Measurements from ENCODE around the gene RAB11FIP5.
A peak's percentile ranks its signal among the peaks of the same experiment; 100 is the strongest.

Gene RAB11FIP5

DNA sequence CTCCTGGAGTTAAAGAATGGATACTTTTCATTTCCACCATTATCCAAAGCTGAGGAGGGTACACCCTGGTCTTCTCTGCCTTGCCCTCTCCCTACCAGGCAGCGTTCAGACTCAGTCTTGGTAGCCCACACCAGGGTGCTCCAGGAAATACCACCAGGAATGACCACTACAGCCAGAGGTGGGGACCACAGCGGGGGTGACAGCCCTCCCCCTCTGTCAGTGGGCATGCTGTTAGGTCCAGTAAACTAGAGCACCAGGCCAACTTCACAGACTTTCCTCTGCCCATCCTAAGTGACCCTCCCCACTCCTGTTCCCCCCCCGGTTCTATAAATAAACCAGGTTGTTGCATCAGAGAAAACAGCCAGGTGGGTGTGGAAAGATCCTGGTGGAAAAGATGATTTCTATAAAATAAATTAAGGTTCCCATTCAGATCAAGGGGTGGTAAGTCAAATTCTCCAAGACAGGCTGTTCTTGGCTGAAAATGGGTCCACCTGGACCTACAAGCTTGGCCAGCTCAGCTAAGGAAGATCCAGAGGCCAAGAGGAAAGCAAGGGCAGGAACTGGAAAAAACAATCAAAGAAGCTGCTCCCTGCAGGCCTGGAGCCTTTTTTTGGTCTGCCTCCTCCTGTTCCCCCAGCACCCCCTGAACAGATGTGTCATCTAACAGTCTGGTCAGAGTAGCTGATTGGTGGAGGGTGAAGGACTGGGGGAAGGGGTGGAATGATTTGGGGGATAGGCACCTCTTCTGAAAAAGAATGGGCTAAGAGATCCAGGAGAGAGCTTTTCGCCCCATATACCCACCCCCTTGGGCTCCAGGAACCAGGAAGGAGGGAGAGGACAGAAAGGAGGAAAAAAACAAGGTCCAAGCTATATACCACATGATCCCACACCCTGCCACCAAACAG, 2.3 kb downstream of the RAB11FIP5 start:
- in situ Hi-C loops (cut with HindIII; ENCODE audit: low sequenced_read_pairs): no loop called here
- peak overlapping the region; percentile 63 for H3K4me3 ChIP-seq (ENCODE audit: low read depth, low read length)
- peak; percentile 33 for DNase-seq (ENCODE audit: low read depth, low spot score)
- TF ChIP-seq, protein P1, sequence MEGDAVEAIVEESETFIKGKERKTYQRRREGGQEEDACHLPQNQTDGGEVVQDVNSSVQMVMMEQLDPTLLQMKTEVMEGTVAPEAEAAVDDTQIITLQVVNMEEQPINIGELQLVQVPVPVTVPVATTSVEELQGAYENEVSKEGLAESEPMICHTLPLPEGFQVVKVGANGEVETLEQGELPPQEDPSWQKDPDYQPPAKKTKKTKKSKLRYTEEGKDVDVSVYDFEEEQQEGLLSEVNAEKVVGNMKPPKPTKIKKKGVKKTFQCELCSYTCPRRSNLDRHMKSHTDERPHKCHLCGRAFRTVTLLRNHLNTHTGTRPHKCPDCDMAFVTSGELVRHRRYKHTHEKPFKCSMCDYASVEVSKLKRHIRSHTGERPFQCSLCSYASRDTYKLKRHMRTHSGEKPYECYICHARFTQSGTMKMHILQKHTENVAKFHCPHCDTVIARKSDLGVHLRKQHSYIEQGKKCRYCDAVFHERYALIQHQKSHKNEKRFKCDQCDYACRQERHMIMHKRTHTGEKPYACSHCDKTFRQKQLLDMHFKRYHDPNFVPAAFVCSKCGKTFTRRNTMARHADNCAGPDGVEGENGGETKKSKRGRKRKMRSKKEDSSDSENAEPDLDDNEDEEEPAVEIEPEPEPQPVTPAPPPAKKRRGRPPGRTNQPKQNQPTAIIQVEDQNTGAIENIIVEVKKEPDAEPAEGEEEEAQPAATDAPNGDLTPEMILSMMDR (IDR thresholded peaks at IDR 0.05; ENCODE audit: low read depth, low read length): no peak

- in situ Hi-C loops (cut with HindIII; ENCODE audit: low sequenced_read_pairs): no loop called here
- no peak for DNase-seq (ENCODE audit: low read depth, low spot score)
- no peak overlapping the region for H3K4me3 ChIP-seq (ENCODE audit: low read depth, low read length)
- TF ChIP-seq, protein P1 (IDR thresholded peaks at IDR 0.05; ENCODE audit: low read depth, low read length): no peak
Observed at GRCh38 chr2:73109431-73110167, 3.1 kb downstream of the RAB11FIP5 start.

GRCh38 chr2:73107211-73107926, 5.4 kb downstream of the RAB11FIP5 start:
- TF ChIP-seq, protein P1 (IDR thresholded peaks at IDR 0.05; ENCODE audit: low read depth, low read length): no peak
- in situ Hi-C loops (cut with HindIII; ENCODE audit: low sequenced_read_pairs): no loop called here
- DNase-seq (ENCODE audit: low read depth, low spot score): no peak
- no peak overlapping the region for H3K4me3 ChIP-seq (ENCODE audit: low read depth, low read length)

DNA sequence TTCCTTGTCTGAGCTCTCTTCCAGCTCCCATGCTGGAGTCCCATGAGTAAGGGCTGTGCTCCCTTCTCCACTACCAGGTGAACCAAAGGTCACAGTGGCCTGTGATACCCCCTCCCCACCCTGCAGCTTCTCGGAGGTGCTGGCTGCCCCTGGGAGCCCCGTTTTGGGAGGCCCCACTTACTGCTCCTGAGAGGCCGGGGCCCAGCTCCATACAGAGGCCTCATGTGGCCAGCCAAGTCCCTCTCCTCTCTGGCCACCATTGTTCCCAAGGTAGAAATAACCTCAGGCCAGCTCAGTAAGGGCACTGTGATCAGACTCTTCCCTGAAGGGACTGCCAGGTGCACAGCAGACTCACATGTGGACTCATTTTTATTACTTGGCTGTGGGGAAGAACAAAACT, 6.0 kb downstream of the RAB11FIP5 start:
- DNase-seq (ENCODE audit: low read depth, low spot score): no peak
- TF ChIP-seq, protein P1 (IDR thresholded peaks at IDR 0.05; ENCODE audit: low read depth, low read length): no peak
- H3K4me3 ChIP-seq (ENCODE audit: low read depth, low read length): no peak overlapping the region
- in situ Hi-C loops (cut with HindIII; ENCODE audit: low sequenced_read_pairs): no loop called here

DNA sequence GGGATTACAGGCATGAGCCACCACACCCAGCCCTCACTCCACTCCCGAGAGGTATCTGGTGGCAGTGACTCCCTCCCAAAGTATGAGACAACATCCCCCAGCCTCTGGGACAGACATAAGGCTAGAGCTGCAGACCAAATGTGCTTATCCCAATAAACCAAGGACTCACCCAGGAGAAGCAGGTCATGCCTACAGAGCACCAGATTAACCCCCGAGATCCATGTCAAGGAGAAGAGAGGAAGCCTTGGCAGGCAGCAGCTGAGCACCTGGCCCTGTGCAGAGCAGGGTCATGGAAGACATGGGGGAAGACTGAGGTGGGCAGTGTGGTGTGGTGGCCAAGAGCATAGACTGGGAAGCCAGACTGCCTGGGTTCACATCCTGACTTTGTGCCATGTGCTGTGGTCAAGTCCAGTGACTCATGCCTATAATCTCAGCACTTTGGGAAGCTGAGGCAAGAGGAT, 7.2 kb downstream of the RAB11FIP5 start:
- in situ Hi-C loops (cut with HindIII; ENCODE audit: low sequenced_read_pairs): no loop called here

More for the DNA sequence above, 7.2 kb downstream of the RAB11FIP5 start:
- no peak for DNase-seq (ENCODE audit: low read depth, low spot score)
- no peak overlapping the region for H3K4me3 ChIP-seq (ENCODE audit: low read depth, low read length)
- TF ChIP-seq, protein P1 (IDR thresholded peaks at IDR 0.05; ENCODE audit: low read depth, low read length): no peak
